IPS DF 6.9 (cell line): ENCODE results near the gene CEP170B.
"Not testable (repeated sequence)": the region's sequence is repeated elsewhere in the genome, so short reads cannot be mapped to it uniquely, and the experiment has no call there.

Experiments used
- DNase-seq: peaks from one replicate; pipeline ENCODE4 v3.0.0-alpha.2; 2013; ENCODE audit warnings: low read depth, low spot score
- H3K27ac ChIP-seq: one replicate; pipeline ENCODE4 v1.5.1; 2013; ENCODE audit warnings: low read length, control low read depth
- H3K27me3 ChIP-seq: 2 replicates; pipeline ENCODE4 v1.6.1; 2013; ENCODE audit warnings: mild to moderate bottlenecking, low read length; ENCODE audit not compliant: control insufficient read depth, insufficient read depth
- H3K36me3 ChIP-seq: 2 replicates; pipeline ENCODE4 v1.6.1; 2013; ENCODE audit warnings: low read length; ENCODE audit not compliant: control insufficient read depth, insufficient read depth
- H3K4me1 ChIP-seq: 2 replicates; pipeline ENCODE4 v1.6.1; 2013; ENCODE audit warnings: low read length; ENCODE audit not compliant: control insufficient read depth, insufficient read depth
- H3K4me3 ChIP-seq: 2 replicates; pipeline ENCODE4 v1.5.1; 2013; ENCODE audit warnings: mild to moderate bottlenecking, low read length
- H3K9me3 ChIP-seq: 2 replicates; pipeline ENCODE4 v1.6.1; 2013; ENCODE audit warnings: low read length, inconsistent platforms; ENCODE audit not compliant: control insufficient read depth, insufficient read depth
- WGBS: extraction: QIAGEN DNeasy Blood & Tissue Kit; methylation state at CpG from one replicate; pipeline ENCODE4 v1.1.7; 2013; ENCODE audit warnings: mixed read lengths, missing lambda C conversion rate; ENCODE audit not compliant: insufficient read length, insufficient coverage; 5-methylcytosine and 5-hydroxymethylcytosine counted together

Gene CEP170B

DNA sequence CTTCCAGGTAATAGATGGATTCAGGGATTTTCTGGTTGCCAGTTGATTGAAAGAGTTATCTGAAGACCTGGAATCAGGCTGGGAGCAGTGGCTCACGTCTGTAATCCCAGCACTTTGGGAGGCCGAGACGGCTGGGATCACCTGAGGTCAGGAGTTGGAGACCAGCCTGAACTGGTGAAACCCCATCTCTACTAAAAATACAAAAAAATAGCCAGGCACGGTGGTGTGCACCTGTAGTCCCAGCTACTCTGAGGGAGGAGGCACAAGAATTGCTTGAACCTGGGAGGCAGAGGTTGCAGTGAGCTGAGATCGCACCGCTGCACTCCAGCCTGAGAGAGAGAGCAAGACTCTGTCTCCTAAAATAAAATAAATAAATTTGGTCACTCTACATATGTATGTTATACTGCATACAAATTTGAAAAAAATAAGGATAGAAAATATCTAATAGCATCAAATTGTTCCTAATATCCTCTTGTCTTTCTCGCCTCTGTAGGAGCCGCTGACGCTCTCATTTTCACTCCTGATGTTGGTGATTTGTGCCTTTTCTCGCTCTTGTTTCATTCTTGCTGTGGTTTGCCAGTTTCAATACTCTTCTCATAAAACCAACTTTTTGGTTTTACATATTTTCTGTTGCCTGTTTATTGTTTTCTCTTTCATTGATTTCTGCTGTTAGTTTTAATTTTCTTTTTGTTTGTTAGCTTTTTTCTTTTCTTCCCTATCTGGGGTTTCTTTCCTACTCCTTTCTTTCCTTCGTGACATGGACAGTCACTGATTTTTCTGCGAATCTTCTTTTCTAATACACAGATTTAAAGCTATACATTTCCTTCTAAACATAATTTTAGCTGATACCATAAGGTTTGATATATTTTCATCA lies 35.8 kb downstream of the CEP170B start:
- Histone ChIP-seq H3K27ac (no peak overlapping the region), H3K9me3 (no peaks in the 10 kb centered on the region), H3K4me1 (no peaks in the 10 kb centered on the region), H3K27me3 (no peaks in the 10 kb centered on the region), H3K4me3 (no peak overlapping the region), H3K36me3 (no peaks in the 10 kb centered on the region)
- WGBS = no CpG with 5 or more reads among the region's 12 CpGs
- DNase-seq = no peak

DNA sequence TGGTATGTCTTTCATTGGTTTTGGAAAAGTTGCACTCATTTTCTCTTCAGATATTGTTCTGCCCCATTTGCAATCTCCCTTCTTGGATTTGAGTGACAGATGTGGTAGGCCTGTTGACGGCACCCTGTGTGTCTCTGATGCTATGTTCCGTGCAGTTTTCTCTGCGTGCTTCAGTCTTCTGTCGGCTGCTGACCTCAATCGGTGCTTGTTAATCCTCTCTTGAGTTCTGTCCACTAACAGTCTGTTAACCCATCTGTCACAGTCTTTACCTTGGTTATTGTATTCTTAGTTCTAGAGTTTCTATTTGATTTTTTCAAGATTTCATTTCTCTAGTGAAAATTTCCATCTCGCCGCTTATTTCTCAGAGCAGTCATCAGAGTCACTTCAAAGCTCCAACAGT lies 38.9 kb downstream of the CEP170B start:
- DNase-seq = no peak
- no peaks in the 10 kb centered on the region for H3K36me3 ChIP-seq
- H3K27ac ChIP-seq = no peak overlapping the region
- no peak overlapping the region for H3K4me3 ChIP-seq
- H3K4me1 ChIP-seq = no peaks in the 10 kb centered on the region
- H3K27me3 ChIP-seq = no peaks in the 10 kb centered on the region
- no peaks in the 10 kb centered on the region for H3K9me3 ChIP-seq
- WGBS = no CpG with 5 or more reads among the region's 7 CpGs

DNA sequence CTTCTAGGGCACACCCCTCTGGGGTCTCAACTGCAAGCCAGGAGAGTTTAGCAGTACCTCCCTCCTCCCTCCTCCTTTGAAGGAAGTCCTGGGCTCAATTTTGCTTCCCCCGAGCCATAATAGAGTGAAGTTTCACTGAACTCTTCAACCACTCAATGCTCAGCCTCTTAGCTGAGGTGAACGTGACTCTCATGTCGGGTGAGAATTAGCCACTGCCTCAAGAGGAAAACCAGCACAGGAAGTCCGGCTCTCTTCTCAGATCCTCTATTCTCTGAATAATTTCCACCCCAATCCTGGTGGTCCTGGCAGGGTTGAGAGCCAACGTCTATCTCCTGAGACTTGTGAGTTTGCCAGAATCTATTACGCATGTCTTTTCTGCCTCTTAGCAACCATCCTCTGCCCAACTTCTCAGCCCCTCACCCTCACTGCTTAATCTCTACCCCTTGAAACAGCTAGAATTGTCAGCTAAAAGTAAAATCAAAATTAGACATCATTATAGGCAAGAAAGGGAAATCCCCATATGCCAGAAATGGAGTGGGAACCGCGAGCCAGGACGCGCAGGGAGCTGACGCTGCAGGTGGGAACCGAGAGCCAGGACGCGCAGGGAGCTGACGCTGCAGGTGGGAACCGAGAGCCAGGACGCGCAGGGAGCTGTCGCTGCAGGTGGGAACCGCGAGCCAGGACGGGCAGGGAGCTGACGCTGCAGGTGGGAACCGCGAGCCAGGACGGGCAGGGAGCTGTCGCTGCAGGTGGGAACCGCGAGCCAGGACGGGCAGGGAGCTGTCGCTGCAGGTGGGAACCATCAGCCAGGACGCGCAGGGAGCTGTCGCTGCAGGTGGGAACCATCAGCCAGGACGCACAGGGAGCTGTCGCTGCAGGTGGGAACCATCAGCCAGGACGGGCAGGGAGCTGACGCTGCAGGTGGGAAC lies 39.8 kb downstream of the CEP170B start:
- no CpG with 5 or more reads among the region's 38 CpGs for WGBS
- not testable (repeated sequence) for H3K4me1 ChIP-seq, H3K27ac ChIP-seq, DNase-seq, H3K36me3 ChIP-seq, H3K9me3 ChIP-seq, H3K4me3 ChIP-seq, H3K27me3 ChIP-seq

DNA sequence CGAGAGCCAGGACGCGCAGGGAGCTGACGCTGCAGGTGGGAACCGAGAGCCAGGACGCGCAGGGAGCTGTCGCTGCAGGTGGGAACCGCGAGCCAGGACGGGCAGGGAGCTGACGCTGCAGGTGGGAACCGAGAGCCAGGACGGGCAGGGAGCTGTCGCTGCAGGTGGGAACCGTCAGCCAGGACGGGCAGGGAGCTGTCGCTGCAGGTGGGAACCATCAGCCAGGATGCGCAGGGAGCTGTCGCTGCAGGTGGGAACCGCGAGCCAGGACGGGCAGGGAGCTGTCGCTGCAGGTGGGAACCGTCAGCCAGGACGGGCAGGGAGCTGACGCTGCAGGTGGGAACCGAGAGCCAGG lies 40.5 kb downstream of the CEP170B start:
- H3K36me3 ChIP-seq, H3K27me3 ChIP-seq, DNase-seq, H3K9me3 ChIP-seq, H3K4me1 ChIP-seq, H3K27ac ChIP-seq, H3K4me3 ChIP-seq: not testable (repeated sequence)
- no CpG with 5 or more reads among the region's 28 CpGs for WGBS

DNA sequence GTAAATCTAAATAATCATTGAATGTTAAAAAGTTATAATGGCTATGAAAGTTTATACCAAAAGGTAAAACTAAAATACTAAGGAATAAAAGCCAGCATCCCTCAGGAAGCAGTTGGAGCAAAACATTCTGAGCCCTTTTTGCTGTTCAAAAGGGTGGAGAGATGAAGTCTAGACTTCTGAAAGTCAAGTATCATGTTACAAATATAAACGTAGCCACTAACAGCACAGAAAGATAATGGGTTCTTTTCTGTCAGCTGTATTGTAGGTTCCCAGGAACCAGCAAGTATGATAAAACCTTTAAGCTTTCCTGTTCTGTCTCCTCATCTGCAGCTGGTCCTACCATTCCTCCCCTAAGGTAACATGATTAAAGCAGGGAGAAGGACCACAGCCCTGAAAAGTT lies 43.2 kb downstream of the CEP170B start:
- no CpG with 5 or more reads among the region's 1 CpG for WGBS
- H3K27ac ChIP-seq = no peak overlapping the region
- H3K27me3 ChIP-seq = no peaks in the 10 kb centered on the region
- H3K36me3 ChIP-seq = no peaks in the 10 kb centered on the region
- no peak overlapping the region for H3K4me3 ChIP-seq
- no peaks in the 10 kb centered on the region for H3K4me1 ChIP-seq
- DNase-seq = no peak
- no peaks in the 10 kb centered on the region for H3K9me3 ChIP-seq

DNA sequence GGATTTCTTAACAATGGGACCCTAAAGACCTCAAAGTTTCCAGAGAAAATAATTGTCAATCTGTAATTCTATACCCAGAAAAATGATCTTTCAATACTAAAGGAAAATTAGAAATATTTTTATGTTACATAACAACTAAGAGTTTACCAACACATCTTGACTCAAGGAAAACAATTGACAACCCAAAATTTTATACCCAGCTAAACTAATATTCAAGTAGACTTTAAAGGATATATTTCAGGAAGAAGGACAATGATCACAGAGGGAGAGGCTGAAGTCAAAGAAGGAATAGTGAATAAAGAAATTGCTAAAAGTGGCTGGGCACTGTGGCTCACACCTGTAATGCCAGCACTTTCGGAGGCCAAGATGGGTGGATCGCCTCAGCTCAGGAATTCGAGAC lies 47.0 kb downstream of the CEP170B start:
- WGBS = no CpG with 5 or more reads among the region's 3 CpGs
- no peaks in the 10 kb centered on the region for H3K4me1 ChIP-seq

DNA sequence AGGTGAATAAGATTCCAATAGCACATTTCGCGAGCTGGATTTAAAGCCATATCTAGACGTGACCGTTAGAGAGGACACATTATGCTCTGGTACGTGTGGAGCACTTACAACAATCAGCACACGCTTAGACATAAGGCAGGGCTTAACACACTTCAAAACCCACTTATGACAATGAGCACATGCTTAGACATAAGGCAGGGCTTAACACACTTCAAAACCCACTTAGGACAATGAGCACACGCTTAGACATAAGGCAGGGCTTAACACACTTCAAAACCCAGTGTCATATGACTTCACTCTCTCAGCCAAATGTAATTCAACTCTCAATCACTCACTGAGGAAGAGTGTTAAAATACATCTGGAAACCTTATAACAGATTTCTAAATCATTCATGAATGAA lies 48.4 kb downstream of the CEP170B start:
- Histone ChIP-seq H3K4me3 (no peak overlapping the region), H3K4me1 (no peaks in the 10 kb centered on the region; the same call in 1 of the 2 replicates), H3K27ac (no peak overlapping the region), H3K36me3 (no peaks in the 10 kb centered on the region), H3K9me3 (no peaks in the 10 kb centered on the region), H3K27me3 (no peaks in the 10 kb centered on the region)
- no CpG with 5 or more reads among the region's 7 CpGs for whole genome bisulfite sequencing
- no peak for DNase-seq

More for the DNA sequence above, 47.0 kb downstream of the CEP170B start:
- H3K4me3 ChIP-seq = no peak overlapping the region
- no peaks in the 10 kb centered on the region for H3K27me3 ChIP-seq
- DNase-seq = no peak
- H3K27ac ChIP-seq = no peak overlapping the region
- H3K36me3 ChIP-seq = no peaks in the 10 kb centered on the region
- H3K9me3 ChIP-seq = no peaks in the 10 kb centered on the region

DNA sequence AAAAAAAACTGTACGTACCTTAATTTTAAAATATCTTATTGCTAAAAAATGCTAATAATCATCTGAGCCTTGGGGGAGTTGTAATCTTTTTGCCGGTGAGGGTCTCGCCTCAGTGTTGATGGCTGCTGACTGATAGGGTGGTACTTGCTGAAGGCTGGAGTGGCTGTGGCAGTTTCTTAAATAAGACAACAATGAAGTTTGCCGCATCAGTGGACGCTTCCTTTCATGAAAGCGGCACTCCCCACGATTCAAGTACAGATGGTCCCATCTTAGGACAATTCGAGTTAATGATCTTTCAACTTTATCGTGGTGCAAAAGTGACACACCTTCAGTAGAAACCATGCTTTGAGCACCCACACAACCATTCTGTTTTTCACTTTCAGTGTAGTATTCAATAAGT lies 52.0 kb downstream of the CEP170B start:
- no CpG with 5 or more reads among the region's 9 CpGs for WGBS
- DNase-seq = no peak

DNA sequence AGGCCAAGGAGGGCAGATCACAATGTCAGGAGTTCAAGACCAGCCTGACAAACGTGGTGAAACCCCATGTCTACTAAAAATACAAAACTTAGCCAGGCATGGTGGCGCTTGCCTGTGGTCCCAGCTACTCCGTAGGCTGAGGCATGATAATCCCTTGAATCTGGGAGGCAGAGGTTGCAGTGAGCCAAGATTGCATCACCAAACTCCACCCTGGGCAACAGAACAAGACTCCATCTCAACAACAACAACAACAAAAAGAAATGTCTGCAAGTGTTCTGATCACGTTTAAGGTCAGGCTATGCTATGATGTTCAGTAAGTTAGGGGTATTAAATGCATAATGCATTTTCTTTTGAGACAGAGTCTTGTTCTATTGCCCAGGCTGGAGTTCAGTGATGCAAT lies 52.9 kb downstream of the CEP170B start:
- Histone ChIP-seq H3K4me1 (no peaks in the 10 kb centered on the region; the same call in 1 of the 2 replicates), H3K27me3 (no peaks in the 10 kb centered on the region), H3K4me3 (no peak overlapping the region), H3K36me3 (no peaks in the 10 kb centered on the region), H3K9me3 (no peaks in the 10 kb centered on the region), H3K27ac (no peak overlapping the region)
- no peak for DNase-seq
- WGBS = no CpG with 5 or more reads among the region's 4 CpGs

More for the DNA sequence above, 52.0 kb downstream of the CEP170B start:
- H3K27ac ChIP-seq = no peak overlapping the region
- no peaks in the 10 kb centered on the region for H3K9me3 ChIP-seq
- no peak overlapping the region for H3K4me3 ChIP-seq
- no peaks in the 10 kb centered on the region; the same call in 1 of the 2 replicates for H3K4me1 ChIP-seq
- no peaks in the 10 kb centered on the region for H3K36me3 ChIP-seq
- H3K27me3 ChIP-seq = no peaks in the 10 kb centered on the region

DNA sequence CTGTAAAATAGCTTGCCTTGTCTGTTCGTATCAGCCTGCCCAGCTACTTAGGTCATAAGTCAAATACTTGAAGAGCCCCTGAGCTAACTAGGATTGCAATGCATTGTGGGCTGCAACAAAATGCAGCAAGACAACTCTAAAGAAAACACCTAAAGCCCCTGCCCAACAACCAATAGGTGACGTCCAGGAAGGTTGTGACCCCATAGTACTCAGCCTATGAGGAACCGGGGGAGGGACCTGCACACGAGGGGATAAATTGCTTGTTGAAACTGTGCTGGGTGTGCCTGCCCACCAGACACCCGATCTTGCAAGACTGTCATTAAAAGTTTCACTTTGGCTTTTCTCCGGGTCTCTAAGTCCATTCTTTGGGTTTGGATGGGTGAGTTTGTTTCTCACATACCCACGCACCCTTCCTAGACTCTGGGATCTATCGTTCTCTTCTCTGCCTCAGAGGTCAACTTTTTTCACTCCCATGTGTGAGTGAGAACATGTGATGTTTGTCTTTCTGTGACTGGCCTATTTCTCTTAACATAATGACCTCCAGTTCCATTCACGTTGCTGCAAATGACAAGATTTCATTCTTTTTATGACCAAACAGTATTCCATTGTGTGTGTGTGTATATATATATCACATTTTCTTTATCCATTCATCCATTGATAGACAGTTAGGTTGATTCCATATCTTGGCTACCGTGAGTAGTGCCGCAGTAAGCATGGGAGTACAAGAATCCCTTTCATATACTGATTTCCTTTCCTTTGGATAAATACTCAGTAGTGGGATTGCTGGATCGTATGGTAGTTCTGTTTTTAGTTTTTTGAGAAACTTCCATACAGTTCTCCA lies 54.3 kb downstream of the CEP170B start:
- not testable (repeated sequence) for H3K4me3 ChIP-seq, H3K36me3 ChIP-seq, DNase-seq, H3K27me3 ChIP-seq, H3K4me1 ChIP-seq, H3K27ac ChIP-seq, H3K9me3 ChIP-seq
- no CpG with 5 or more reads among the region's 12 CpGs for WGBS
